GM21576 (cell line): ENCODE results near the gene CELF3.
"Not testable (repeated sequence)": the region's sequence is repeated elsewhere in the genome, so short reads cannot be mapped to it uniquely, and the experiment has no call there.

Experiments used
- ATAC-seq: cut with Tn5 transposase; IDR thresholded peaks from one replicate; pipeline ENCODE4 v1.9.1; 2021; ENCODE audit warnings: mild to moderate bottlenecking, moderate library complexity; ENCODE audit not compliant: unreplicated experiment

The CELF3 gene

DNA sequence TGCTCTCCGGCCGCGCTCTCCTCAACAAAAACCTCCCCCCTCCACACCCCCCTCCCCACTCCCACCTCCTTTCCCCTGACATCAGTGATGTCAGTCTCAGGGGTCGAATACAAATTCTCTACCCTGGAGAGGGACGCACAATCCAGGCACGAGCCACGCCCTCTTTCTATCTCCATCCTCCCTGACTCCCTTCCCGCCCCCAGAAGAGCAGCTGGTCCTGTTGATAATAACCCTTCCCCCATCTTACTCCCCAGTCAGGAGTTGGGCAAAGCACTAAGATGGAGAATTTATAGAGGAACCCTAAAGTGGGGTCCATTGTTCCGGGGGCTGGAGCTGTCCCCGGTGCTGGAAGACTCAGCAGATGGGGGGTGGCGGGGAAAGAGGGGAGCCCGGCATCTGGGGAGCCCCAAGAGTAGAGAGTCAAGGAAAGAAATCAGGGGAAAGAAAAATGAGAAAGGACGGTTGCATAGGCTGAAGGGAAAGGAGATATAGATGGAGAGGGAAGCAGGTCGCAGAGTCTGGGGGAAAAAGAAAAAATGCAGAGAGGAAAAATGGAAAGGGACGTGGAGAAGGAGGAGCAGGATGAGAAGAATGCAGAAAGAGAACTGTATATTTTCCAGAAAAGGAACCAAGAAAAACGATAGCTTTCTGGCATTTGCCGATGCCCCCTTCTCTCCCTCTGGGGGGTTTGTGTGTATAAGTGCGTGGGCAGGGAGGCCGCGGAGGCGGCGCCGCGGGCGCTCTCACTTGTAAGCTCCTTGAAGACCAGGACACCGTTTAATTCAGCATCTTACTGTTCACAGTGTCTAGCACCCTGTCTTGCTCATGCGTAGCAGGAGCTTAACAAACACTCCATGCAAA is at the start of gene CELF3:
Gene CELF3, minus strand, starts transcription at position 33 of the 861 bp plus-strand sequence. CDS start 783 bp downstream, outside the sequence.
- no peak for ATAC-seq

DNA sequence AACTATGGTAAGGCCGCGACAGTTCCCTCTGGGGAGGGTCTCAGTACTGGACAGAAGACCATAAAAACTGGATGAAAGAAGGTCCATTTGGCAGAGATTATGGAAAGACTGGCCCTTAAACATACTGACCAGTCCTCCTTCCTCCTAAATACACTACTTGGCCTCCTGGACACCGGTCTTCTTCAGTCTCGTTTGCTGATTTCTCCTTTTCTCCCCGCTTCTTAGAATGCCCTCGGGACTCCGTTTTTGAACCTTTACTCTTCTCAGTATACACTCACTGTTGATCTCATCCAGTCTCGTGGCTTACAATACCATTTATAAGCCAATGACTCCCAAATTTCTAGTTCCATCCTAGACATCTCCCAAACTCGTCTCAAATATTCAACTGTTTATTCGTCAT is 47.4 kb upstream of the CELF3 start:
- ATAC-seq = no peak

DNA sequence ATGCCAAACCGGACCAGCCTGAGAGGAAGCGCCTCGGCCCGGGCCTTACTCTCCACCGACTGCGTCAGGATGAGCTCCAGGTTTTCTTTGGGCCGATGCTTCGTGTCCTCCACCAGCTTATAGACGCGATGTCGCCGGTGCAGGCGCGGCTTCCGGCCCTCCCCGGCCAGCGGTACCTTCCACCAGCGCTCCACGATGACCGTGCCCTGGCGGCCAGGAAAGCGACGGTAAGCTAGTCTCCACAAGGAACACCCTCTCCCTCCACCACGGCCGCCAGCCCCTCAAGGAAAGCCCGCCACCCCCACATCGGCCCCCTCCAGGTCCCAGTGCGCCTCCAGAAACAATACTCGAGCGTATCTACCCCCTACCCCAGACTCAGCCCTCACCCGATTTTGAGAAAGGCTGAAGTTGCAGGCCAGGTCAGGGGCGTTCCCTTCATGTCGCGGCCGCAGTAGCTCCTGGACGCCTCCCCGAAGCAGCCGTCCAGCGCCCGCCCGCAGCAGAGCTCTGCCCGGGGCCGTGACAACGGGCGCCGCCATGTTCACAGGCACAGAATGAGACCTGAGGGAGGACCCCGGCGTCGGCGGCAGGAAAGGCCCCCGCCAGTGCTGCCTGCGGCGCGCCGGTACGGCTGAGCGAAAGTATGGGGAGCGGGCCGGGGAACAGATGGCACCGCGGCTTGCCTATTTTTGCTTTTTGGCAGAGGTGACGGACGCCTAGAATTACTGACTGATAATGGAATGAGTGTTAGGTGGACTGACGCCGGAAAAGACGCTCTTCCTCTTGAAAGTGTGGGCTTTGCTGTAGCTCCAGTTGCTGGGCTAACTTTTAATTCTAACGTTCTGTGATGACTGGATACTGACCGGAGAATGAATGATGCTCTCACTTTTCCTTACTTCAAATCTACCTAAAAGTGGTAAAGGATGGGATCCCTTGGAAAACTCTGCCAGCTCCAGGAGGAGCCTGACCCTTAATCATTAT is 46.6 kb upstream of the CELF3 start, which contains the start of gene MRPL9:
Gene MRPL9, minus strand, starts transcription at position 556 of the 981 bp plus-strand sequence. Its CDS starts 17 bp downstream, at position 539.
- peak; percentile 88 for ATAC-seq

DNA sequence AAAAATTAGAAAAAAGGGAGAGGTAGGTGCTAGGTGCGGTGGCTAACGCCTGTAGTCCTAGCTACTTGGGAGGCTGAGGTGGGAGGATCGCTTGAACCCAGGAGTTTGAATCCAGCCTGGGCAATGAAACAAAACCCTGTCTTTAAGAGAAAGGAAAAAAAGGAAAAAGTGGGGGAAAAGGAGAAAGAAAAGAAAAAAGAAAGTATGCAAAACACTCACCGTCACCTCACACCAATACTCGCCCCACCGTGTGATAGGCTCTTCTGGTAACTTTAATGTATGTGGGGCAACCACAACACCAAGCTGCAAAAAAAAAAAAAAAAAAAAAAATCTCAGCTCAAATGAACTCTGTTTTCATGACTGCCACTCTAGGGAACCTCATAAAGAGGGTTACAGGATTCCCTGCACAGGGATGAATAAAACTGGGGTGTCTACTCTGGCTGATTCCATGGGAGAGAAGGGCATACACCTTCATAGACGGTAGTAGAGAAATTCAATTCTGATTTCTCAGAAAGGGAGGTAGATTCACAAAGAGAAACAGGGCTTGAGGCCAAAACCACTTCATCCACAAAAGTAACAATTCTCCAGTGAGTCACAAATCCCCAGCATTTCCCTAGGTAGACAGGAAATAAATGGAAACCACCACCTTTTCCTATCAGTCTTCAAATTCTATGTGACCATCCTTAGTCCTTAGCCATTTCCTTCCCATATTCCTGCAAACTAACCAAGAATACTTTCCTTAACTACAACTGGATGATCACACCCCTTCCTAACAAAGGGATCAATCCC is 44.2 kb upstream of the CELF3 start:
- ATAC-seq = no peak

DNA sequence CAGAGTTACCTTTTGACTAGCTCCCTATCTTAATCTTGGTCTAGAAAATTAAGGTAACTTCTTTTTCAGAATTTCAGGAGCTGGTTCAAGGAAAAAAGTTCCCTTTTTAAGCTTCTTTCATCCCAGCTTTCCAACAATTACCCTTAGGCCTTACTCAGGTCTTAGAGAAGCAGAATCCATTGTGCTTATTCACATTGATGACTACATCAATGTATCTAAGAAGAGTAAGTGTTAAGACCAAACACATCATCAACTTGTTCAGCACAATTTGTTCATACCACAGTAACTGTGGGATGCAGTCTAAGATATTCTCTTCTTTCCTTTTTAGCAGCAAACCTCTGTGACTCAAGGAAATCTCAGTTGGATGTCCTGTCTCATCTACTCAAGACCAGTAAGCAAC is 42.6 kb upstream of the CELF3 start:
- no peak for ATAC-seq

DNA sequence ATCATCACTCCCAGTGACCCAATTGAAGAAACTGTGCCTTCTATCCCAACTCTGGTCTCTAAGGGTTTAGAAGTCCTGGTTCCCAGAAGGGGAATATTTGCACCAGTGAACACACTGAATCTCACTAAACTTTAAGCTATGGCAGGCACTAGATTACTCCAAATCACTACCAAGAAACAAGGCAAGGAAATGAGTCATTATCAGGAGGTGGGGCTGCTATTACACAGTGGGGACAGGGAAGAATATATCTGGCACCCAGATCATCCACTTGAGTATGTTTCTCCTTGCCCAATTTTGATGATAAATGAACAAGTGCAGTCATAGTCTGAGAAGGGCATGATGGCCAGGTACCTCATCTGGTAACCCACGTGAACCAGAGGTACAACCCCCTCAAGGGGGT is 39.7 kb upstream of the CELF3 start:
- no peak for ATAC-seq

DNA sequence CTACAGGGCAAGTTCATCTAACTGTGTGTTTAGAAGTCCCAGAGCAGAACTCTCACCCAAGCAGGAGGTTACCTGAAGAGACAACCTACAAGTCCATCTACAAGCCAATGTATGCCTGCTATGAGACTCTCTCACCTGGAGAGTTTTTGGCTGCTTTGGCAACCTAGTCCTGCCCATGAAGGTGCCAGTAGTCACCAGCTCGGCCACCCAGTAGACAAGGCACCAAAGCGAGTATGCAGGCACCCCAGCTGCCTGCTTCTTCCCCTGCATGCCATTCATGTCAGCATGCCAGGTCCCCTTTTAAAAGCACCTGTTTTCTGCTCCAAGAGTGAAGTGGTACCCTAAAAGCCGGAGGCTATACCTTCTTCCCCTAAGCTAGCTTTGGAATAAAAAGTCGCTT is 24.9 kb upstream of the CELF3 start:
- no peak for ATAC-seq

DNA sequence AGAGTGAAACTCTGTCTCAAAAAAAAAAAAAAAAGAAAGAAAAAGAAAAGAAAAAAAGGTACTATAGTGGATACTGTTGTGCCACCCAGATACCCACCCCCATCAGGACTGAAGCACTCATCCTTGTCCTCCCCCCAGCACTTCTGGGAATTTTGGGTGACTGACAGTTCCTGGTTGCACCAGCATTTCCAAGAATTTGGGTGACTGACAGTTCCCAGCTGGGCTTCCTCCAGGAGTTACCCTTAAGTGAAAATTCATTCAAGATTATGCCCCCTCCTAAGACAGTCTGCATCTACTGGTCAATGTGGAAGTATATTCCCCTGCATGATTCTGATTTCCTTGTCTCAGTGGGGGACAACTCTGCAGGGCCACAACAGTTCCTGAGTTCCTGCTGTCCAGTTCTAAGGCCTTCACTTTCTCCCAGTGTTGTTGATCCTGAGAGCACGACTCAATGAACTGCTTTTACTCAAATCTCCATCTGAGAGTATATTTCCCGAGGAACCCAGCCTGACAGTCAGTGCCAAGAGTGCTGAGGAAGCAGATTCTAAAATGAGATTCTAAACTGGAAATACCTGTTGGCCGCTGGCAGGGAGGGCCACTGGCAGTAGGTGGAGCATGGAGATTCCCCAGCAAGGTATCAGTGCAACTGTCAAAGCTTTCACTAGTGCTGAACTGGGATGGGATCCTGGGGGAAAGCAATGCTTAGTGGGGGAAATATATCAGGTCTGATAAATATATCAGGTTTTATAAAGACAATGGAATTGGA is 23.2 kb upstream of the CELF3 start:
- no peak for ATAC-seq

DNA sequence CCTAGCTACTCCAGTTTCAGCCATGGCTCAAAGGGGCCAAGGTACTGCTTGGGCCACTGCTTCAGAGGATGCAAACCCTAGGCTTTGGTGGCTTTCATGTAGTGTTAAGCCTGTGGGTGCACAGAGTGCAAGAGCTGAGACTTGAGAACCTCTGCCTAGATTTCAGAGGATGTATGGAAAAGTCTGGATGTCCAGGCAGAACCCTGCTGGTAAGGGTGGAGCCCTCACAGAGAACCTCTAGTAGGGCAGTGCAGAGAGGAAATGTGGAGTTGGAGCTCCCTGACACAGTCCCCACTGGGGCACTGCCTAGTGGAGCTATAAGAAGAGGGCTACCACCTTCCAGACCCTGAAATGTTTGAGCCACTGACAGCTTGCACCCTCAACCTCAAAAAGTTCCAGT is 20.9 kb upstream of the CELF3 start:
- ATAC-seq = no peak

DNA sequence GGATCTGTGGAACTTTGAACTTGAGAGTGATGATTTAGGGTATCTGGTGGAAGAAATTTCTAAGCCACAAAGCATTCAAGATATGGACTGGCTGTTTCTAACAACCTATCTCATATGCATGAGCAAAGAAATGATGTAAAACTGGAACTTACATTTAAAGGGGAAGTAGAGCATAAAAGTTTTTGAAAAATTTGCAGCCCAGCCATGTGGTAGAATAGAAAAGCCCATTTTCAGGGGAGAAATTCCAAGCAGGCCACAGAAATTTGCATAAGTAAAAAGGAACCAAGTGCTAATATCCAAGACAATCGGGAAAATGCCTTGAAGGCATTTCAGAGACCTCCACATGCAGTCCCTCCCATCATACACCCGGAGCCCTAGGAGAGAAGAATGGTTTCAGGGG is 20.4 kb upstream of the CELF3 start:
- ATAC-seq = no peak

DNA sequence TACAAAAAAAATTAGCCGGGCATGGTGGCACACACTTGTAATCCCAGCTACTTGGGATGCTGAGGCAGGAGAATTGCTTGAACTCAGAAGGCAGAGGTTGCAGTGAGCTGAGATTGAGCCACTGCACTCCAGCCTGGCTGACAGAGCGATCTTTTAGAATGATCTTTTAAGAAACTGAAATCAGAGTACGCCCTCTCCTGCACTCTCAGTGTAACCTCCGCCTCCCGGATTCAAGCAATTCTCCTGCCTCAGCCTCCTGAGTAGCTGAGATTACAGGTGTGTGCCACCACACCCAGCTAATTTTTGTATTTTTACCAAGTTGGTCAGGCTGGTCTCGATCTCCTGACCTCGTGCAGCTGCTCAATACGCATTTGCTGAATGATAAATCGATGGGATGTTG is 17.4 kb upstream of the CELF3 start:
- not testable (repeated sequence) for ATAC-seq

DNA sequence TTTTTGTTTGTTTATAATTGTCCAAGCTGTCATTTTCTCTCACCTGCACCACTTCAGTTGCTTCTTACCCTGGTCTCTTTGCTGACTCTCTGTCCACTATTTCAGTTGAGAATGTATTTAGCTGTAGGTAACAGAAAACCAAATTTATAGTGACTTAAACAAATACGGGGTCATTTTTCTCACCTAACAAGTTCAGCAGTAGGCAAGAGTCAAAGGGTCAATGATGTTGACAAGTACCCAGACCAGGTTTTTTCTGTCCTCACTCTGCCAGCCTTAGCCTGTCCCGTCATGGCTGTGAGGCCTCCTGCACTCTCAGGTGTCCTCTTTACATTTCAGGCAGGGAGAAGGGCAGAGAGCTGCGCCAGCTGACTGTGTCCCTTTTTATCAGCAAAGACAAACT is 16.5 kb upstream of the CELF3 start:
- no peak for ATAC-seq

DNA sequence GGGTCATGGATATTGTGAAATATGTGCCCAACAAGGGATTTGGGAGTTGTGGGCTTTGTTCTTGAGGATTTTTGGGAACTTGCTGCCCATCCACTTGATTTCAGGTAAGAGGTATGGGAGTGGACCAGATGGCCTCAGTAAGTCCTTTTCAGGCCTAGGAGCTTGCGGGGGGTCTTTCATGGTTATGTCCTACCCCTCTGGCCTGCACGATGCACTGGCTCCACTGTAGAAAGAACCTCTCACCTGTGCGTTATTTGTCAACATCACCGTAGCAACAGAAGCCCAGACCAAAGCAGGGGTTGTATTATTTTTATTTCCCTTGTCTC is 13.3 kb upstream of the CELF3 start:
- no peak for ATAC-seq

DNA sequence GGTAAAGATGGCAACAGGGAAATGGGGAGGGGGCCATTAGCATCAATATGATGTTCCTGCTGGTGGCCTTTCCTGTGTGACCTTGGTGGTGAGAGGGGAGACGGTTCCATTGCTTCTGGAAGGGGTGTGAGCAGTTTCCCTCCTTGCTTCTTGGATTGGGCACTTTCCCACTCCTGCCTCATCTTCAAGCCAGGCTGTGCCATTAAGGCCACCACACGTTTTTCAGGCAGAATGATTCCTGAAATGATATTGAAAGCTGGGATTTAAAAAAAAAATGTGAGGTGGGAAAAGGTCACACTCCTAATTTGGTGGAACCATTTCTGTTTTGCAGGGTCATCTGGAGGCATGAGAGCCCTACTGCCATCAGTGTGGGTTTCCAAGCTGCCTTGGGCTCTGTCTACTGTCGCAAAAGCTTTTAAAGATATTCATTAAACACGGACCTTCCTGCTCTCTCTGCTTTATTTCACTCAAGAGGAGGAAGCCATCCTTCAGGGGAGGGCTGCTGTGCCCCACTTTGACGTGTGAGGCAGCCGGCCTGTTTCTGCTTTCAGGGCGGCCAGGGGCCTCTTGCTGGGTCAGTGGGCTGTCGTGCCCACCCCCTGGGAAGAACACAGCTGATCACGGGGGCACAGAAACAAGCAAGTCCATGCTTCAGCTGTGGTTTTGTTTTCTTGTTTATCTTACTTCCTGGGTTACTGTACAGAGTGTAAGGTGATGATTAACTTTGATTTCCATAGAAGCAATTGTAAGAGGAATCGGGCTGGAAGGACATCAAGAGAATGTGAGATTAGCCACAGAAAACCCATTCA is 12.8 kb upstream of the CELF3 start:
- ATAC-seq = no peak

DNA sequence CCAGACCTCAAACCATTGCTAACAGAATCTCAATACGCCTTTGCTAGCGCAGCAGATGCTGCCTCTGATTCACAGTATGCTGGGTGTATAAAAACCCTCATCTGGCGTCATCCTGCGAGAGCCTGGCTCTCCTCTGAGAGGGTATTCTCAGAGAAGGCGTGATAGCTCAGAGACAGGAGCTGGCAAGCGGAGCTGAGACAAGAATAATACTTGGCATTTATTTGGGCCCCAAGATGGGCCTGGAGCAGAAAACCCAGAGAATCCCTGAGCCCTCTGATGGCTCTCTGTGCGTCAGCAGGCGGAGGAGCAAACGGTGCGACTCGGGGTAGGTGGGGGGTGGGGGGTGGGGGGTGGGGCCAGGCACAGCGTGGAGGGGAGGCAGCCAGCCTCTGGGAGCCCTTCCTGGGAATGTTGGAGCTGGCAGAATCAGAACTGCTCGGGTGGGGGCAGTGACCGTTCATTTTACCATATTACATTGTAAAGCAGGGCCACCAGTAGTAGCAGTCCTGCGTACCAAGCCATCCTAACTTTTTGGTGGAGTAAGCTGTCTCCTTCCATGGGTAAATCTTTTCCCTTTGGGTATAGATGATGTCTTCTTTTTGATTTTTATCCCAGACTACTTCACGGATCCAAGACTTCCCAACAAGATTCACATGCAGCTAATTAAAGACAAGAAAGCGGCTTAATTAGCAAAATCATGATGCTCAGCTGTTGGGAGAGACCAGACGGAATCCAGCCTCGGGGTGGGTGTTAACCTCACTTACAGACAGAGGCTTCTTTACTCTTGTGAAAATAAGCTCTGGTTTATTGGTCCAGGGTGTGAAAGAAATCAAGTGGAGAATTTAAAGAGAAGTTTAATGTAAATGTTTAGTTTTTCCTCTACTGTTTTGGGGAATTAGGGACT is 11.8 kb upstream of the CELF3 start:
- no peak for ATAC-seq

DNA sequence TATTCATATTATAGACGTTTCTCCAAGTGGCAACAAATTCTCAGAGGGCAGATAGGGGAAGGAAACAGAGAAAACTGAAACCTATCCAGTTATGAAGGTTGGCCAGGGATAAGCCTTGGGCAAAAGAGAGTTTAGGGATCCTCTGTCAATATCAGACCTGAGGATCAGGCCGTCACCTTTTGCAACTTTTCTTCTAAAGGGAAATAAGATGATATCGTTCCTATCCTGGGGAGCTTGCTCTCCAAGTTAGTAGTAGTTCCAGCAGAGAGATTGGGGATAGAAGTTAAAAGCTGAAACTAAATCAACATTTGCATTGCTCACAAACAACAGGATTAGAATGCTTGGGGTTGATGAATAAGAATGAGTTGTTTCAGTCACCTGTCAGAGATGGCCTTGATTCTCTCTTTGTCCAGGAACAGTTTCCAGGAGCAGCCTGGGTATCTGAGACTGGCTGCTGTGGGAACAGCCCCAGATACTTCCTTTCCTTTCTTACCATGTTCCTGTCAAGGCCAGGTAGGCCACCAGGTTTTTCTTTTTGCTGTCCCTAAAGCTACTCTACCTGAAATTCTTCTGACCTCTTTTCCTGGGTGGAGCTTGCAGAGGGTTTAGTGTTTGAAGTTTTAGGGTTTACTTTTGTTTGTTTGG is 7.2 kb upstream of the CELF3 start:
- ATAC-seq = no peak

DNA sequence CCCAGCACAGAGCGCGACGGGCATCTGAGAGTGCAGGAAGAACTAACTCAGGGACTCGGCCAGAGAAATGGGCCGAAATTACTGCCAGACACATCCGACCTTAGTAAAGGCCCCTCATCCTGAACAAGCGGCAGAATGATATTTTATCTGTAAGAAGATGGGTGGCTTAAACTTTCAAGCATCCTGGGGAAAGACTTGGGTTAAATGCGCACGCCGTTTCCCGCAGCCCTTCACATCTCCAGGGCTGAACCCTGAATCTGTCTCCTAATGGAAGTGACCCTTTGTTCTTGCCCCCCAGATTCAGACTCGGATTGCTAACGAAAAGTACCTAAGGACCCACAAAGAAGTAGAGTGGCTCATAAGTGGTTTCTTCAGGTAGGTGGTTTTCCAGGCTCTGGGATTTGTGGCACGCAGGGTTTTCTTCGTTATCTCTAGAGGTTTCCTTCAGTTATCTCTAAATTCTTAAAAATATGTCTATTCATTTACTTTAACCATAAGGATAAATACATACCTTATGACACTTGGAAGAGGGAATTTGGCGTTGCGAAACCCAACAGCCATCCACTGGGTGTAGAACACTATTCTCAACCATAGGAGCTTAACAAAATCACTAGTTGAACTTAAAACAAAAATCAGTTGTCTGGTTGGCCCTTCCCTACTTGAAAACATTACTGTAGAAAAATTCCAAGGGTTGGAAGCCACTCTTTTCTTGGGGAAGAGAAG is 5.3 kb upstream of the CELF3 start:
- ATAC-seq = no peak
